ENCODE results near the gene STXBP5.

STXBP5 gene

DNA sequence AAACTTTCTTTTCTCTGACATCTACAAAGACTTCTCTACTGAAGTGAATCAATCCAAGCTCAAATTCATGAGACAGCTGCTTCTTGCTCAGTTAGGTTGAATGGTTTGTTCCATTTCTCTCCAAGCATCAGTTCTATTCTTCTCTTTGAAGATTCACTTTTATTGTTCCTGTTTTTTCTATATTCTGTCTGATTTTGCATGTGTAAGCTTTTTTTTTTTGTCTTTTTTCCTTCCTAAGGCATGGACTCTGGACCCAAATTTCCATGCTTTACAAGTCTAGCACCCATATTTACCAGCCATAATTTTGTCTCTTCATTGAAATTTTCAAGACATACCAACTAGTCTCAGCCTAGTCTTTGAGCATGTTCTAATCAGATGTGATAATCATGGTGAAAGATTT lies 25.9 kb upstream of the STXBP5 start:
- DNase-seq (ENCODE audit: low read depth), result no peak

DNA sequence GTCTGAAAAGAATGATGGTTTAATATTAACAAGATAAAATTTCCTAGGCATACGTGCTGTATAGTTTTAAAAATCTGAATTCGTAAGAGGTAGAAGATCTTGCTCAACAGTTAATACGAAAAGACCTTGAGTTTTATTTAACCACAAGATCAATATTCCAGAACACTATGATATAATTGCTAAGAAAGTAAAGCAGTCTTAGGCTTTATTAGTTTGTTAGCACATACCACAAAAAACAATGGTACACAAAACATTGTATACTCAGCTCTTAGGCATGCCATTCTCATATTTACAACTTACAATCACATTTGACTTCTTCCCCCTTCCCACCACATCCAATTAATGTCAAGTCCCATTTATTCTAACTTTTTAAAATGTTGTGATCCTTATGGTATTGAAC lies 24.4 kb upstream of the STXBP5 start:
- no peak for DNase-seq (ENCODE audit: low read depth)

DNA sequence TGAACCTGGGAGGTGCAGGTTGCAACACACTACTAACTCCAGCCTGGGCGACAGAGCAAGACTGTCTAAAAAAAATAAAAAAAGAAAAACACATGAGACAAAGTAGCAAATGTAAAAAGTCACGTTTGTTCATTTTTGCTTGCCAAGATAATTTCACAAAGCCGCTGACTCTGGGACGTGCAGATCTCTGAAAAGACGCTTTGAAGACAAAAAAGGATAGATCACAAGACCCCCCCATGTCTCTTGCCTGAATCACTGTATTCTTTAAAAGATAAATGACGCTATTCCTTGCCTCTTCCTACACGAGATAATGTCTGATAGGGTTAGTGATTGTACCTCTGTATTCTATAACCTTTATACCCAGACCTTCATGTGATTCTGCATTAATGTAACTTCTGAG lies 23.3 kb upstream of the STXBP5 start:
- DNase-seq (ENCODE audit: low read depth), result no peak

DNA sequence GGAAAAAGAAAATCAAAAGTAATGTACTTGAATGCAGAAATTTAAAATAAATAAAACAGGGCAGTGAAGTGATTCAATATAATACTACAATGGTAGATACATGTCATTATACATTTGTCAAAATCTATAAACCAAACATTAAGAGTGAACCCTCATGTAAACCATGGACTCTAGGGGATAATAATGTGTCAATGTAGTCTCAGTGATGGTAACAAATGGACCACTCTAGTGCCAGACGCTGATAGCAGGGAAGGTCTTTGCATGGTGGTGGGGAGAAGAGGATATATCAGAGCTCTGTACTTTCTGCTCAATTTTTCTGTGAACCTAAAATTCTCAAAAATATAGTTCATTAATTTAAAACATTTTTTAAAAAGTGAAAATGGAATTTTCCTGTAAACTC lies 19.8 kb upstream of the STXBP5 start:
- DNase-seq (ENCODE audit: low read depth), result no peak

DNA sequence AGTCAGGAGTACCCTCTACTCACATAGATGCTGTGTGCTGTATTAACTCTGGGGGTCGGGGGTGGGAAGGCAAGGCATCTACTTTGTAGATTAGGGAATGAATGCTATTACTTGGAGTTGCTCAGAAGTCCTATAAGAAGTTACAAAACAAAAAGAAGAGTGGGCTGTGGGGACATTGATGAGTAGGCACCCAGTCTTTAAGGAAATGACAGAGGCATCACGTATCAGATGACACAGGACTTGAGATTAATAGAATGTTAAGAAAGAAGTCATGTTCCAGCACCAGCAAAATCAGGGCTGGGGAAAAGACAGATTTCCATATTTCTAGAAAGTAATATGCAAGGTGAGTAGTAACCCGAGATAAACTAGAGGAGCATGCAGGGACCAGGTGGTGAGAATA lies 19.0 kb upstream of the STXBP5 start:
- no peak for DNase-seq (ENCODE audit: low read depth)

DNA sequence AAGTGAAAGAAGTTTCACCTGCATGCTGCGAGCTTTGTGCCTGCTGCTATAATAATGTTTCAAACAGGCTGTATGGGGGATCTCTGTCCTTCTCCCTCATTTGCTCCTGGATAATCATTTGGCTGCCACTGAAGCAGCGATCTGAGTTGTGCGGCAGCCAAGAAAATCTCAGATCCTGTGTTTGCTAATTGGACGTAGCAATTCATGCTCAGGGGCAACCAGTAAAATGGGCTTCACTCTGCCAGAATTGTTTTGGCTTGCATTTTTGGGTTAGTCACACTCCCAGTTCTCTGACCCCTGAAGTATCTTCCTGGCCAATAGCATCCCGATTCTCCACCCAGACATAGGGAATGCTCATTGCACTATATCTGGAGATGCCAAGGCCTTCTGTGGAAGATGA lies 13.7 kb upstream of the STXBP5 start:
- no peak for DNase-seq (ENCODE audit: low read depth)

DNA sequence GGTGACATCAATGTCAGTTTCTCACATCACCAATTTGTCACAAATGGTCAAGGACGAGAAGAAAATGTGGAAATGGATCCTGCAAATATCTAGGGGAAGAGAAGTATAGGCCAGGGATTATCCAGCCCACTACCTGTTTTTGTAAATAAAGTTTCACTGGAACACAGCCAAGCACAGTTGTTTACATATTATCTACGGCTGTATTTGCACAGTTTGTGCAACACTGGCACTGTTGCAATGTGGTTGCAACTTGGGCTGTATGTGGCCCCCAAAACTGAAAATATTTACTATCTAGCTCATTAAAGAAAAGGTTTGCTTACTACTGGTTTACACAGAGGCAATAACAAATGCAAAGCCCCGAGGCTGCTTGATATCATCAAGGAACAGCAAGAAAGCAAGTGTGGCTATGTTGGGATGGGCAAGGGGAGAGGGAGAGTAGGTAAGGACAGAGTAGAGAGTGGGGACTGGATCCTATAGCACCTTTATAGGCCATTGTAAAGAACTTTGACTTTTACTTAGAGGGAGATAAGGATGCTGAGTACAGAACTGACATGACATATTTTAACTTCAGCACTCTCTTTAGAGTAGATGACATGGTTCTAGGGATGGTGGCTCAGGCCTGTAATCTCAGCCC lies 11.8 kb upstream of the STXBP5 start:
- no peak for DNase-seq (ENCODE audit: low read depth)

DNA sequence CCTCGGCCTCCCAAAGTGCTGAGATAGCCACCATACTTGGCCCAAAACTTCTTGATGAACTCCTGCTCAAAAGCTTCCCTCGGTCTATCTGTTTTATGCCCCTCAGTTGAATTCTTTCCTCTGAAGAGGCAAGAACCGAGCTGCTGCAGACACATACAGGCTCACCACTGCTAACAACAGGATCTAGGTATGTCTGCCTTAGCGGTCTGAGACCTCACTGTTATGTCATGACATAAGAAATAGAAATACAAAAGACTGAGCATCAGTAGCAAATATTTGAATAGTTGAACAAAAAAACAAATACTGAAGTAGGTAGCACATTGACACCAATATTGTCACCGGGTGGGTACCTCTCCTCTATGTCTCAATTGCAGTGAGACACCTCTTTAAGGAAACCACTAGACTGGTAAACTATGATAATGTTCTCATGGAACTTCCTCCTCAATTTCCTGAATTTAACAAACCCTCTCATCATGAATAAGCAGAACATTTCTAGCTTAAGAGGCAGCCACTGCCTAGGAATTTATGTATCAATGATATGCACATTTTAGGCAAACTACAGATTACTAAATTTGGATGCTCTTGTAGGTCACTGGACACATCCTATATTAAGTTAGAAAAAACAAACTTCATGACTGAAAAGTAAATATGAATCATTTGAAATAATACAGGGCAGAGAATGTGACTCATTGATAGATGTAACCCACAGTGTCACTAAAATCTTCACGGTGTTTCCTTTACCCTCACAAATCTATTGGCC lies 9.4 kb upstream of the STXBP5 start:
- no peak for DNase-seq (ENCODE audit: low read depth)

DNA sequence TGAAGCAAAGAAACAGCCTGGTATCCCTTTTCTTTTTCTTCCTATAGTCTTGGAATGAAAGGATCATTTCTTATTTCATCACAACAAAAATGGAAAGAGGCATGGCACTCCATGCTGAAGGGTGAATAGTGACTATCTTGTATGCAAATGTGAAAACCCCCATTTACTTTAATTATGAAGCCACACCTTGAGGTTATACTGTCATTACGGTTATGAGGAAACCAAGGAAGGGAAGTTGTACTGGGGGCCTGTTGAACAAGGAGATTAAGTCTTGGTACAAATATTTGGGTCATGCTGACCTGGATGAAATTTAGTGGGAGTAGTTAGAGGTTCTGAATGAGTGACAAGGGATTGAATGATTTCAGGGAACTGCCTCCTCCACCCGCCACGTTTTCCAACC lies 8.7 kb upstream of the STXBP5 start:
- DNase-seq (ENCODE audit: low read depth), result no peak

DNA sequence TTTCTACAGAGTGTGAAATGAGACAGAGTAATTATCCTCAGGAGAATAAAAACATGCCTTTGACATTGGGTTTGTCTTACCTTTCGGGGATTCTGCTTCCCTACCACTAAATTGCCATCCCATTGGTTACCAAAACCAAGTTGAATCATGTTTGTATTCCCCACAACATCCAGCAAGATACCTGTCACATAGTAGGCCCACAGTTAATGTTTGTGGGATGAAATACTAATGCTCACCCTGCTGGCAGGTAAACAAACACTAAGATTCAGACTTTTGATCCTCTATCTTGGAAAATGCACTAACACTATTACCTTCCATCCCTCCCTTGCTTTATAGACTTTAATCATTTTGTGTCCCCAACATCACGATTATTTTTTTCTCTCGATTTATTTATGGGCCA lies 8.2 kb upstream of the STXBP5 start:
- DNase-seq (ENCODE audit: low read depth), result no peak

DNA sequence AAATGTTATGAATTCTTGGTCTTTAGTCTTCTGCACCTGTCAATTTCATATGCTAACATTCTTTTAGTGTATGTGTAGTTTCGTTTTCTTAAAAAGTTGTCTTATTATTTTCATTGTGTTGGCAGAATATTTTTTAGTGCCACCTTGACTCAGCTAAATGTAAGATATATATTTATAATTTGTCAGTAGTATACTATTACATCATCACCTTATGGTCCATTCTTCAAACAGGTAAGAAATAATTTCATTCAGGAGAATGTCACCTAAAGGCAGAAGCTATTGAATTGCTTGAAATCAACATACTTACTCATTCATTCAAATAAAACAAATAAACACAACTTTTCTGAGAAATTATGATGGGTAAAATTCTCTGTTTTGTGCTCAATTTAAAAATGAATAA lies 3.5 kb upstream of the STXBP5 start:
- no peak for DNase-seq (ENCODE audit: low read depth)

DNA sequence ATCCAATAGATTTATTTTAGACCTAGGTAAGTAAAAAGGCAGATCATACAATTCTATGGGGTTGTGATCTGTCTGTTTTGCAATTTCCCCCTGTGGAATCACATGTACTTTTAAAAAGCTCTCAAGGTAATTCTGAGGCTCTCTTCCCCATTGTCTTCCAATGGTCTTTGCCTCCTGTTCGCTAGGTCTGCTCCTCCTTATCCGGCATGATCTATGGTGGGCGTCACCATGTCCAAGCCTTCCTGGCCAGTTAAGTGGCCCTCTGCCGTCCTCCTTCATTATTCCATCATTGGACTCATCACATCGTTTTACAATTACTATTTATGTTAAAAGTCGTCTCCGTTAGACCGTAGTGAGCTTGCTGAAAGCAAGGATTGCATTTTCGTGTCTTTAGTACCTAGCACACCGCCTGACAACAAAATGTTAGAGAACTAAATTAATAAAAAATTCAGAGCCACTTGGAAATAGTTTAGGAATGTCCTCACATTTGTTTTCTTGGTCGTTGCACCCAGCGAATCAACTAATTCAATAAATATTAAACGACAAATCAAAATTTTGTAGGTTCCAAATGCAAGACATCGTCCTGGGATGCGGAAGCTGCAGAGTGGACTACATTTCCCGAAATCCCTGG lies 2.2 kb upstream of the STXBP5 start:
- no peak for DNase-seq (ENCODE audit: low read depth)

DNA sequence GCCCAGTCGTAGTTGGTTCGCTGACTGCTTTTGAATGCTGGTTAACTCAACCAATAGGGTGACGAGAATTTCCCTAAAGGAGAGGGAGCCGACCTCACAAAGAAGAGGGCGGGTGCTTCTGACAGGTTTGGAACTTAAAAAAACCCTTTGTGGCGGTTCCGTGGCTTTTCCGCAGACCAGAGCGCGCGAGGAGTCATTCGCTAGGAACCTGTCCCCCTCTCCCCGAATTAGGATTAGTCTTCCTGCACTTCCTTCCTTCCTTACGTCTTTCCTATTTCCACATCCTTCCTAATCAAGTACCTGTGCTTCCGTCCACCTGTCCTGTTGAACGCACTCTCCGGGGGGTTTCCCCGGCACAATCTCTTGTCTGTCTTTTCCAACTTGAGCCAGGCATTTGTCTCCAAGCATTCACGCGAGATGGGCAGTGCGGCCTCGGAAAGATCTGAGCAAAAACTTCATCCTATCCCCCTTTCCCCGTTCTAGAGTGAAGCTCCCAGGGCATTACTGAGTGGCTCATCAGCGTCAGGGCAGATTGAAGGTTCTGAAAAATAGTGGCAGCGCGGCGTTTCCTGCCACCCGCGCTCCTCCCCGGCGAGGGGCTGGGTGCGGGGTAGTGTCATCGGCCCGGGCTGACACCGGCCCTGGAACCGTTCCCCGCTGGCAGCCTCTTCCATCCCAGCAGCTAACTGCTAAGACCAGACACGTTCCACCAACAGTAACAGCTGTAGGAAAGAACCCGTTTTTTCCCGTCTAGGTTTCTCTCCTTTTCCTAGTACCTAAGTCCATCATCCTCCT lies 1.5 kb upstream of the STXBP5 start:
- DNase-seq (ENCODE audit: low read depth), result peak; percentile 88

DNA sequence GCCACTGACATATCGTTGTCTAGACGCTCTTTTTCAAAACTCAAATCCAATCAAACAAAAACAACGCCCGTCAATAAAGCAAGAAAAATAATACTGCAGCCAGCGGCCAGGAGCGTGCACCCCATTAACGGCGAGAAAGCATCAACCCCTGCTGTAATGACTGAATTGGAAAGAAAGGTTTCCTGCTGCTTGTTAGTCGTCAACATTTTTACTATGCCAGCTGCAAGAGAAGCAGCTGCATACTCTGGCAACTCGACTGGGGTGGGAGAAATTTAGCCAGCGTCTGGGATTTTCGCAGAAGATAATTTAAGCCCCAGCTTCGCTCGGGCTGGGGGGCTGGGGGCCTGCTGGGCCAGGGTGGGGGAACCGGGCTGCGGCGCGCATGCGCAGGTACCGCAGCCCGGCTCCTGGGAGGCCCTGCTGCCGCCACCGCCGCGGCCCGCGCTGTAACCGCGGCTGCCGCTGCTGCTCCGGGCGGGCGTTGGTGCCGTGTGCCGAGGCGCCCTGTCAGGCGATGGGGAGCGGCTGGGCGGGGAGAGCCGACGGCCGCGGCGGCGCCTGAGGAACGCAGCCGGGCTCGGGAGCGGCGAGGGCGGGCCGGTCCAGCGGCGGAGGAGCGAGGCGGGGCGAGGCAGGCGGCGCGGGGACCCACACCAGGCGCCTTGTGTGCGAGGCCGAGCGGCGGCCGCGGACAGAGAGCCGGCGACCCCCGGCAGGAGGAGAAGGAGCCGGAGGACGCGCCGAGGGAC lies 732 bp upstream of the STXBP5 start:
- no peak for DNase-seq (ENCODE audit: low read depth)

DNA sequence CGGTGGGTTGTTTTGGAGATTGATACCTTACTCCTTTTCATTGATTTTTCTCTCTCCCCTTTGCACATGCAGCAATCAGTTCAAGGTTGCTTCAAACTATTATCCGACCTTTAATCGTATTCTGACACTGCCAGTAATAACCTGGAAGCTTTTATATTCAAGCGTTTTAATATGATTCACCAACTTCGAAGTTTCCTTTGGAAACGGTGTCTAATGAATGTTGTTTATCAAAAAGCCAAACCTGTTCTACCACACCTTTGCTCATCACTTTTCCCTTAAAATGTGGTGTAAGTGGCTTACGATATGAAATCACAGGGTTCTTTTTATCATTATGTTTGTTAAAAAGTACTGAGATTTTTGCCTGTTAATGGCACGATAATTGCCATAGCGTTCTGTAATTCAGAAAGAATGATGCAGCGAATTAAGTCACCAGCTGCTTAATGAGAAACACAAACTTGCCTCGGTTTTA lies 660 bp downstream of the STXBP5 start:
- DNase-seq (ENCODE audit: low read depth), result no peak

DNA sequence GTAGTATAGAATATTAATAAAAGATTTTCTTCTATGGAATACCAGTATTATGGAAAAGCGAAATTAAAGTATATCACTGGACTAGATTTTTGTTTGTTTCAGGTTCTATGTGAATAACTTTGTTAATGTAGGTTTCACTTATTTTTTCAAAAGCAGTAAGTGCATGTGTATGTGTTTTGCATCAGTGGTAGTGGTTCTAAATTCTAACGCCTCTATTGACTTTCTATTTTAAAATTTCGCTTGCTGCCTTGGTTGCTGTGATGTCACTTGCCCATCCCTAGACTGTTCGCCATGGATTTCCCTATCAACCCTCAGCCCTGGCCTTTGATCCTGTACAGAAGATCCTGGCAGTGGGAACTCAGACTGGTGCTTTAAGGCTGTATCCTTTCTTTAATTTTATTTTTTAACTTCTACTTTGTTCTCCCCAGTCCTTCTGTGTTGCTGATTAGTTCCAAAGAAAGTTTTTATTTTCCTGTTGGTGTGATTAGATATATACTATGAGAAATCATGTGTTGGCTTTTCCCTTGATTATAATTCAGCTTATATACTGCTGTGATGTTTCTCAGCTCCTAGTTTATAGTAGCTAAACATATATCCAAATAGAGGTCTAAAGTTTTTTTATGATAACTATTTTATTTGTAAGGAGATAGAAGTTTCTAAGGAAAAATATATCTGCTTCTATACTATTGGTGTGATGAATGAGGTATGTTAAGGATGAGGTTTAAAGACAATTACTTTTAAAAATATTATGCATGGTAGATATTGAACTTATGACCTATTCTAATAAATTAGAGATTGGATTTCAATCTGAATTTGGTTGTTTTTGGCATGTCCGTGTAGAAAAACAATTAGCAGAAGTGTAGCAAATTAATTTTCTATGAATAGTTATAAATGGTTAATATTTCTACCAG lies 1.7 kb downstream of the STXBP5 start:
- no peak for DNase-seq (ENCODE audit: low read depth)

DNA sequence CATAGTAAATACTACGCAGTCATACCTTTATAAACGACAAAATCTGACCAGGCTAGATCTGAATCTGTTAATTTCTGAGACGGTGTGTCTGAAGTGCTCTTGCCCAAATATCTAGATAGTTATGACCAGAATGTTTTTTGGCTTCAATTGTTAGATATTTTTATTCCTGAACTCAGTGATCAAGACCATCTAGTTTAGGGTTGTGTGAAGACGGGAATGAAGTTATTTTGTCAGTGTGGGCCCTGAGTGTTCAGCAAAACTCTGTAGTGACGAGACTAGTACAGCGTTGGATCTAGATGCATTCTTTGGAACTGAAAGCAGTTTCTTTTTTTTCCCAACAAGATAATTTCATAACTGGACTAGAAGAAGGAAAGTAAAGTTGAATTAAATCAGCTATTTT lies 3.1 kb downstream of the STXBP5 start:
- DNase-seq (ENCODE audit: low read depth), result no peak

DNA sequence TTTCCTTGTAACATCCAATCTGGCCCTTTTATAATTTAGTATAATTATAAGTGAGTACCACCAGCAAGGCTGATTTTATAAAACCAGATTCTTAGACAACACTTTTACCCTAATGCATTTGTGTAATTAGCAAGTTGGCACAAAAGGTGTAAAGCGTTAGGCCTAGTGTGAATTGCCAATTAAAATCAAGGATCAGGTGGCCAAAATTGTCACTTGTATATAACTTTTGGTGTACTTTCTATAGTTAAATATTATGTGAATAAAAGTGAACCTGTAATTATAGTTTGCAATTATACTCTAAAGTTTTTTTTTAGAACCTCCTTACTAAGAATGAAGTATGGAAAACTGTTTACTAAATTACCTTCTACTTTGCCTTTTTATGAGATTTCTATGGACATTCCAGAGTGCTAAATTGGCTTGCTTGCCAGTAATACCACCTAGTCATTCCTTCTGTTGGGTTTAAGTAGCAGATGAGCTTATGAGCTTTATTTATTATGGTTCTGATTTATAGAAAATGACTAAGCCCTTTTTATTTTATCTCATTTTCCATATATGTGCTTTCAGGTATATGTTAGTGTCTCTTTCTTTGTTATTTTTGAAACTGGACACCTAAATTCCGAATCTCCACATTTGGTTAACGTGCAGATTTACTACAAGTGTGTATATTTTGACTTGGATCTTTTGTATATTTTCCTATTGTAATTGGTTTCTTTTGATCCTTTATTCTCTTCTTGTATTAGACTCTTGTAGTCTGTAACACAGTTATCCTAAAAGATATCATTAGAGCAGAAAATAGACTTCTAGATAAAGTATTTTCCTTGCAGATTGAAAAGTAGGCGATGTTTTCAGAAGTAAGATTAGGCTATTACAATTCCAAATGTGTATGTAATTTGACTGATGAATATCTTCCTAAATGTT lies 3.9 kb downstream of the STXBP5 start:
- DNase-seq (ENCODE audit: low read depth), result no peak

DNA sequence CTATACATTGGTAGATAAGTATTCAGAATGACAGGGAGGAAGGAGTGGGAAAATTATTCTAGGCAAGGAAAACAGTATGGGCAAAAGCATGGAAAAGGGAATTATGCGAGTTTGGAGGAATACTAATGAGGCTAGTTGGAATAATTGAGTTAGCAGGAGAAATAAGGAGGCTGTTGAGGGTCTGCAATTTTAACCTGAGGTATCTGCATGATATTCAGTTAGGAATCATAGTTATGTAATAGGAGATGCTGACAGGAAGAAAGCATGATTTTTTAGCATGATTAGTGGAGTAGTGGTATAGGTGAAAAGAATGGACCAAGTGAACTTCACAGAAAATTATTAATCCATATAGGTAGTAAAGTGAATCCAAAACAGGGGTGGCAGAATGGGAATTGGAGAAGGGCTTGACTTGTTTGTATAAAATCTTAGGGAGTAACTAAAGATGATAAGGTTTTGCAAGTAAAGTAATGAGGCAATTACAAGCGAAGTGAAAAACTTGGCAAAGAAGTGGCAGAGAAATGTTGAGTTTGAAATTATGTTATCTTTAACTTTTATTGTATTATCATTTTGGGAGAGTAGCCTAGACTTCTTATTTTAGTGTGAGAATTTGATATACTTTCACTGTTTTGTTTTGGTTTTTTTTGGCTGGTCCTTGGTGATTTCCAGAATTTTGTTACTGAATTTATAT lies 5.7 kb downstream of the STXBP5 start:
- DNase-seq (ENCODE audit: low read depth), result no peak

All from CMK (cell line).